ENCODE data around the gene ACSL4. TPM values are rescaled to one million over a fixed set of nuclear protein-coding genes. Genes with fewer than 3 reads are reported as not detected.

ACSL4 gene
- total RNA-seq: 146 and 171 TPM in 2 replicates

DNA sequence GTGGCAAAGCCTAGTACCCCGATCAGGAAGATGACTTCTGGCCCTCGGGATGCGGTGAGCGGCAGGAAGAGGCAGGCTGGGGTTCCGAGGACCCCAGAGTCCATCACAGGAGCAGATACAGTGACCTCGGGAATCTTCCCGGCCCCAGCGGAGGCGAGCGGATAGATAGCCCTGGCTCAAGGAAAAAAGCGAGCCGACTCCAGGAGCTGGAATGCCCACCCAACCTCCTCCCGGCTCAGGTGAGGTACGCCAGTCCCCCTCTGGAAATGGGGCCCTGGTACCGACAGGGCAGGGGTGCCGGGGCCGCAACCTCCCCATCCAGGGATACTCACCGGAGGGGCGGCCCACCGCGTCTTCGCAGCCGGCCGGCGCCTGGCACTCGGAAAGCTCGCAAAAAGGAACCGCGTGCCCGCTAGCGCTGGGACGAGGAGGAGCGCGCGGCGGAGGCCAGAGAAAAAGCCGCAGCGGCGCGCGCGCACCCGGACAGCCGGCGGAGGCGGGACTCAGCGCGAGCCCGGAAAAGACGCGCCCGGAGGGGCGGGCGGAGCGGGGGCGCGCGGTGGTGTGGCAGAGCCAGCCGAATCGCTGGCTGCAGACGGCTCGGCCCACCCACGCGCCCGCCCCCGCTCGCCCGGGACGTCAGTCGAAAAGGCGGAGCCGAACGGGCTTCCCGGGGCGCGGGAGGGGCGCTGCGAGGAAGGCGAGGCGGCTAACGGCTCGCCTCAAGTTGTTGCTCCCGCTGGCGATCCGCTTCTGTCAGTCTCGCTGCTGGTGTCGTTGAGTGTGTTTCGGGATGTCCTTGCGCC, at the start of gene ACSL4:
Gene ACSL4 (minus strand): TSS at position 451 of the 806 bp plus-strand sequence. CDS start 49,894 bp downstream, outside the sequence.
- TF ChIP-seq, protein P1, sequence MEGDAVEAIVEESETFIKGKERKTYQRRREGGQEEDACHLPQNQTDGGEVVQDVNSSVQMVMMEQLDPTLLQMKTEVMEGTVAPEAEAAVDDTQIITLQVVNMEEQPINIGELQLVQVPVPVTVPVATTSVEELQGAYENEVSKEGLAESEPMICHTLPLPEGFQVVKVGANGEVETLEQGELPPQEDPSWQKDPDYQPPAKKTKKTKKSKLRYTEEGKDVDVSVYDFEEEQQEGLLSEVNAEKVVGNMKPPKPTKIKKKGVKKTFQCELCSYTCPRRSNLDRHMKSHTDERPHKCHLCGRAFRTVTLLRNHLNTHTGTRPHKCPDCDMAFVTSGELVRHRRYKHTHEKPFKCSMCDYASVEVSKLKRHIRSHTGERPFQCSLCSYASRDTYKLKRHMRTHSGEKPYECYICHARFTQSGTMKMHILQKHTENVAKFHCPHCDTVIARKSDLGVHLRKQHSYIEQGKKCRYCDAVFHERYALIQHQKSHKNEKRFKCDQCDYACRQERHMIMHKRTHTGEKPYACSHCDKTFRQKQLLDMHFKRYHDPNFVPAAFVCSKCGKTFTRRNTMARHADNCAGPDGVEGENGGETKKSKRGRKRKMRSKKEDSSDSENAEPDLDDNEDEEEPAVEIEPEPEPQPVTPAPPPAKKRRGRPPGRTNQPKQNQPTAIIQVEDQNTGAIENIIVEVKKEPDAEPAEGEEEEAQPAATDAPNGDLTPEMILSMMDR (IDR thresholded peaks at IDR 0.05; ENCODE audit: insufficient read depth, low read depth, low read length): no peak
- H3K4me3 ChIP-seq (ENCODE audit: low read depth, low read length): peak within 1 kb of the TSS; percentile 90
- DNase-seq (ENCODE audit: low read depth): peak; percentile 85

DNA sequence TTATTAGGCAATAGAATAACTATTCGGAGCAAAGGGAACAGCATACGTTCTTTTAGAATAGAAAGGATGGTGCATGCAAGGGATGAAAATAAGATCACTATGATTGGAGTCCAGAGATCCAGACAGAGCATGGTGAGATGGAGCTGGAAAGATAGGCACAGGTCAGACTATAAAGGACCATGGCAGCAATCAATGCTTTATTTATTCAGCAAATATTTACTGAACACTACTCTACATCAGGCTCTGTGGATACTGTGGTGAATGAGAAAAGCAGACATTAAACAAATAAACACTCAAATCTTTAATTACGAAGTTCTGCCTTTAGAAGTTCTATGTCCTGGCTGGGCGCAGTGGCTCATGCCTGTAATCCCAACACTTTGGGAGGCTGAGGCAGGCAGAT, 44.7 kb upstream of the ACSL4 start:
- TF ChIP-seq, protein P1 (IDR thresholded peaks at IDR 0.05; ENCODE audit: insufficient read depth, low read depth, low read length): no peak
- no peak overlapping the region for H3K4me3 ChIP-seq (ENCODE audit: low read depth, low read length)

DNA sequence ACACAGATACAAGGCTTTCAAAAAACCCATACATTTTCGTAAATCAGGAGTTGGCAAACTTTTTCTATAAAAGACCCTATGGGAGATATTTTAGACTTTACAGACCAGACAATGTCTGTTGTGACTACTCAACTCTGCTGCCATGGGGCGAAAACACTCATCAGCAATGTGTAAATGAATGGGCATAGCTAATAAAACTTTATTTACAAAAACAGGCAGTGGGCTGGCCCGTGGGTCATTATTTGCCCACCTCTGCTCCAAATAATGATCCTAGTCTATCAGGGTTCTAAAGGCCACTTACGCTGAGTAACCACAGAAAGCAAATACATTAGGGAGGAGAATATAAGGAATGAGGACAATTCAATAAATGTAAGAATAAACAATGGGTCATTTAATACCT, 43.9 kb upstream of the ACSL4 start:
- TF ChIP-seq, protein P1 (IDR thresholded peaks at IDR 0.05; ENCODE audit: insufficient read depth, low read depth, low read length): no peak
- H3K4me3 ChIP-seq (ENCODE audit: low read depth, low read length): no peak overlapping the region
- DNase-seq (ENCODE audit: low read depth): no peak

More for the DNA sequence above, 44.7 kb upstream of the ACSL4 start:
- no peak for DNase-seq (ENCODE audit: low read depth)

DNA sequence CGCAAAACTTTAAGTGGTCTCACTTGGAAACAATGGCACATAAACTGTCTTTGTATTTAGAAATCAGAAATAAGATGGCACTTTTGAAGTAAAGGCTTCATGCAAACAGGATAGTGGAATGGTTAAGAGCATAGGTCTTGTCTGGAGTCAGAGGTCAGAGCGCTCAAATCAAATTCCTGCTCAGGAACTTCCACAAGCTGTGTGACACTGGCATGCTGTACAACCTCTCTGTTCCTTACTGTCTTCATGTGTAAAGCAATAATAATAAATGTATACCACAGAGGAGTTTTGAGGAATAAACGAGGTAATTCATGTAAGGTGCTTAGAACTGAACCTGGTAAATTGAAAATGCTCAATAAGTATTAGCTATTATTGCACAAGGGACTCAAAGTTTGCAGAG, 43.4 kb upstream of the ACSL4 start:
- no peak overlapping the region for H3K4me3 ChIP-seq (ENCODE audit: low read depth, low read length)
- TF ChIP-seq, protein P1 (IDR thresholded peaks at IDR 0.05; ENCODE audit: insufficient read depth, low read depth, low read length): no peak
- DNase-seq (ENCODE audit: low read depth): no peak

DNA sequence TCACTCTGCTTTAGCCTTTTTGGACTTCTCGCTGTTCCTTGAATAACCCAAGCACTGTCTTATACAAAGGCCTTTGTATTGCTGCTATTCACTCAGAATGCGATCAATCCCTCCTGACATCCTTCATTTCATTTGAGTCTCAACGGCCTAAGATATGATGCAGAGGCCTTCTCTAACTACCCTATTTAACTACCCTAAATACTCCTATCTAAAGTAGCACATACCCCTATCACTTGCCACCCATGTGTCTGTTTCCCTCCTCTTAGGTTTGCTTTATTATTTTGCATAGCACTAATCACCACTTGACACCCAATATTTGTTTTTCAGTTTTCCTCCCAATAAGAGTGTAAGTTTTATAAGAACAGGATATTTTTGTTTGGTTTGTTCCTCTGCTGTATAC, 42.3 kb upstream of the ACSL4 start:
- no peak for DNase-seq (ENCODE audit: low read depth)

DNA sequence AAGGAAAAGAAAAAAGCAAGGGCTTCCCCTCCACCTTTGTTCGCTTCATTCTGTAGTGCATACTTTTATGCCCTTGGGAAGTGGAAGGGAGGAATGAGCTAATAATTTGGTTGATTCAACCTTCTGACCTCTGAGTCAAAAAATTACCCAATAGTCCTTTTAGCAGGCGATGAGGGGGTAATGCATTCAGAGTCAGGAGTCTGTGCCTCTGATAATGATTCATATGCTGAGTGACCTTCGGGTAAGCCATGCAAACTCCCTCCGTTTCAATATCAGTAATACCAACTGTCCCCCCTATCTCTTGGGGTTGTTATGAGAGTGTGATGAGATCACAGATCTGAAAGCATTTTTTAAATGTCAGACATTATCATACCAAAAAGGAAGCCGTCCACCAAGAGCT, 41.6 kb upstream of the ACSL4 start:
- no peak overlapping the region for H3K4me3 ChIP-seq (ENCODE audit: low read depth, low read length)
- TF ChIP-seq, protein P1 (IDR thresholded peaks at IDR 0.05; ENCODE audit: insufficient read depth, low read depth, low read length): no peak
- peak; percentile 78 for DNase-seq (ENCODE audit: low read depth)

More for the DNA sequence above, 42.3 kb upstream of the ACSL4 start:
- TF ChIP-seq, protein P1 (IDR thresholded peaks at IDR 0.05; ENCODE audit: insufficient read depth, low read depth, low read length): no peak
- H3K4me3 ChIP-seq (ENCODE audit: low read depth, low read length): no peak overlapping the region
